Stimulated activated CD8-positive, alpha-beta memory T cell treated with anti-CD3 and anti-CD28 coated beads, Interleukin-12 subunit alpha, Interleukin-12 subunit beta, amount 100 ng/mL, for 24 hours (primary cell): ENCODE data around the gene EDIL3.
"Not testable (repeated sequence)": the region's sequence is repeated elsewhere in the genome, so short reads cannot be mapped to it uniquely, and the experiment has no call there.

Source experiments
- DNase-seq: peaks from one replicate; pipeline ENCODE4 v3.0.0-alpha.2; 2020; ENCODE audit errors: extremely low read depth

Gene EDIL3

DNA sequence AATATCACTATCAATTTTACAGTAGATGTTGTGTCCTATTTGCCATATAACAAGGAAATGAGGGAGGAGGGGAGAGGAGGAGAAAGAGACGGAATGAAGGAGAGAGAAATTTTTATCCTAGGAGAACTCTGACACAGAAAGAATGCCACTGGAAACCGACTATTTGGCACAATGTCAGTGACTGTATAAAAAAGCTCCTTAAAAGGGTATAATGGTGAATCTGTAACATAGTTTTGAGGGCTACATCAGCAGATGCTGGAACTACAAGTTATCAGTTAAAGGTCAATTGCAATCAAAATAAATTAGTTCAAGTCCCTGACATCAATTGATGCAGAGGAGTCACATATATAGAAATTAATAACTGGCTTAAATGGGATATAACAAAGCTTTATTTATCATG is 5.7 kb downstream of the EDIL3 start:
- DNase-seq = no peak

DNA sequence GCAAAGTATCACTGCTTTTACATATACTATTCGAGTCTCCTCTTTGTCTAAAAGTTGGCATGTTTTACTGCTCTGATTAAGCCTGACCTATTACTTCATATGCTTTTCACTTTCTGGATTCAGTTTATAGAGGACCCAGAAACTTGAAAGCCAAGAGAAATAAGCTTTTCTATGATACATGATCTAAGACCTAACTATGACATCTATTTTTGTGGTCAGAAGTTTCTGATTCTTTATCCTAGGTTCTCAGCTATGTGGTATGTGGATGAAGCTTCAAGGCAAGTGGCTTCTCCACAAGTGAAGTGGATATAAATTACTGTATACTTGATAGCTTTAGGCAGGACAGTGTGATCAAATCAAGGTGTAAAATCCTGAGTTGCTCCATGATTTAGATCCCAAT is 6.3 kb downstream of the EDIL3 start:
- no peak for DNase-seq

DNA sequence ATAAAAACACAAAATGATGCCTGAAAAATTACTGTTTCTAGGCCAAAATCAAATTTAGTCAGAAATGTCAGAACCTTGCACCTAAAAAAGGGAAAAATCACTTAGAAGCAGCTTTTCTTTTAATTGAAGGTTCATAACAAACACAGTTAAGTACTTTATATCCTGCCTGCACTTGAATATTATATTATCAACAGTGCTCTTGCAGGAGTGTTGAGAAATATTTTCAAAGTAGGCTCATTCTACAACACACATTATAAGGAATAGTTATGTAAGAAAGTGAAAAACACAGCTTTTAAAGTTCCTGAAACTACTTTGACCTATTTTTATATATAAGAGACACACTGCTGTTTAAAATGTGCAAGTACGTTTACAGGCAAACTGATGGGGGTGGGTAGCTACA is 8.3 kb downstream of the EDIL3 start:
- no peak for DNase-seq

DNA sequence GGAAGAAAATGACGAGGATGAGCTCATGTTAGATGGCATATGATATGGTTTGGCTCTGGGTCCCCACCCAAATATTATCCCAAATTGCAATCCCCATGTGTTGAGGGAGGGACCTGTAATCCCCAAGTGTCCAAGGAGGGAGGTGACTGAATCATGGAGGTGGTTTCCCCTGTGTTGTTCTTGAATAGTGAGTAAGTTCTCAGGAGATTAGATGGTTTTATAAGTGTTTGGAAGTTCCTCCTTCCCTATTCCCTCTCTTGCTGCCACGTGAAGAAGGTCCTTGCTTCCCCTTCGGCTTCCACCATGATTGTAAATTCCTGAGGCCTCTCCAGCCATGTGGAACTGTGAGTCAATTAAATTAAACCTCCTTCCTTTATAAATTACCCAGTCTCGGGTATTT is 10.1 kb downstream of the EDIL3 start:
- no peak for DNase-seq

DNA sequence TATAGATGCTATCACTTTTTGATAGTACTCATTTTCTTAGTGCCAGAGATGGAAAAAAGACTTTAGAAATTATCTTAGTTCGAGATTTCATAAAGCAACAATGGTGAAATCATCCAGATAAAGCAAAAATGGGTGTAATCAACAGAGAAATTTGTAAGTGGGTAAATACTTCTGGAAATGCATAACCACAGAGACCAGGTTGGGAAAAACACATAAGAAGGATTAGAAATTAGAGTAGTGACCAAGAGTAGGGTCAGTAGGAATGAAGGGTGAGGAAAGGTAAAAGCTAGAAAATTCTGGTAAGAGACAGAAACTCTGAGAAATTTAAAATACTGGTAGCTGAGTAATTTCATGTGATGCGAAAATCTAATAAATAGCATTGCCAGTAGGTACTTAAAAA is 11.2 kb downstream of the EDIL3 start:
- DNase-seq = no peak

DNA sequence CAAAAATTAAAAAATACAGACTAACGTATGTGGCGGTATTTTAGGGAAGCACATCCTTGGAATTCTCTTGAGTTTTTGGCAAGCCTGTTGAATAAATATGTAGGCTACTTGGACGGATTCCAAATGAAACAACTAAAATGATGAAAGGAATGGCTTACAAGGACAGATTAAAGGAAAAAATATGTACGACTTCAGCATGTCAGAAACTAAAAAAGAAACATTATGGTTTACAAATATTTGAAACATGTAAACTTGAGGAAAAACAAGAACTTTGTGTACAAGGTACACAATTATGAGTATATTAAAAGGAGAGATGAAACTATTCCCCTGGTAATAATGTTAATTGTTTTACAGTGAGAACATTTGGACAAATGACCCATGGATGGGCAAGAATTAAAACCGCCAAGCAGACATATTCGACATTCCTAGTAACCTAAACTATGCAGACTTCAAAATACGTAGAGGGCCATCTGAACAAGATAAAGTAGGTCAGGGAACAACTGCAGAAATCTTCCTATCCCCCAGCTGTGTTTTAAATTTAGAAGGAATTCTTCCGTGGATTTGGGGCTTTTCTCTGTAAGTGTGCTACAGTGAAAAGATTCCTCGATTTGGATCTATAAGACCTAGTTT is 12.5 kb downstream of the EDIL3 start:
- no peak for DNase-seq

DNA sequence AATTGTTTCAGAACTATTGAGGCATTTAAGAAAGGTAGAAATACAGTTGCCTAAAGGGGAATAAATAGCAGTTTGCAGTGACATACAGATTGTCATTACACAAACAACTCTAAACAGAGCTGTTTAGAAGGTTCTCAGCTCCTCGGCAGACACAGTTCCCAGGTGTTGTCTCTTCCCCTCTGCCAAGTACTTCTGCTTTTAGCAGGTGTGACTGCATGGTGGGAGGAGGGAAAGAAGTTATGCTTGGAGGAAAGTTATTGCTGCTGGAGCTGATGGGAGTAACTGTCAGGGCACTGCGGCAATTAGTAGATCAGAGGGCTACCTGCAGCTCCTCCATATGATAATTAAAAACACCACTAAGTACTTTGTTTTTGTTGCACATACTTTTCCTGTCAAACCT is 14.5 kb downstream of the EDIL3 start:
- no peak for DNase-seq

DNA sequence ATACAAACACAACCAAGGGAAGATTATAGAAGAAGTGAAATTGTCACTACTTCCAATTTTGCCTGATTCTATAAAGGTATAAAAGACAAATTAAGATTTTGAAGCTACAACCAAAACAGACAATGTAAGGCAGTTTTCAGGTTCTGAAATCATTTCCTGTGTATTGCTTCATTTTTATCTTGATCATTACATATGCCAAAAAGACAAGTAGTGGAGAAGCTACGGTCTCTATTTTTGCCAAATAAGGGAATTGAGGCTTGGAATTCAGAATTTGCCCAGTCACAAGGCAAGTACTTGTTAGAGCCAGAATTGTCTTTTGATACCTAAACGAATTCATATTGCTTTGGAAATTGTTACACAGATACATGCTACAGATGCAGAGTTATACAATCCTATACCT is 20.6 kb downstream of the EDIL3 start:
- no peak for DNase-seq

DNA sequence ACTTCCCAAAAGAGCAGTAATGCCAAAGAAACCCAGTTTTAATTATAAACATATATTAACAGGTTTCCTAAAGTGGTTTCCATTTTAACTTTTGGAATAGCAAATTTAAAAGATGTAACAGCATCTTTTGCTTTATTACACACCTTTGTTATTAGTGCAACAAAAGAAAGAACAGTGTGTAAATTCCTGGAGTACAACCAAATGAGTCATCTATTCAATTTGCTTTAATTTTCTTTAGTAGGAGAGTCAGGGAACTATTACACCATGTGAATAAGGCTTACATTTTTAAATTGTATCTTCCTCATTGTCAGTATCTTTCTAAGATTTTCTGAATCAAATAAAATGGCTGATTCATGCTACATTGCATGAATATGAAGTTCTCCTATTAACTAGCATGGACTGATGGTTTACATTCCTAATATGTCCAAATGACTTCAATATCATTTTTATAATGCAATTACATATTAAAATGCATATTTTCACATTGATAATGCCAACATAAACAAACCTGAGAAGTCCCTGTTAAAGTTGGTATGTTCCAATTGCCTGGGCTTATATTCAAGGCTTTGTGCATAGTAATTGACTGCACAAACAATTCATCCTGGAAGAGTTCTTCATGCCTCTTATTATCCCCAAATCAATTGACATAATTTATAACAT is 22.5 kb downstream of the EDIL3 start:
- DNase-seq = no peak

DNA sequence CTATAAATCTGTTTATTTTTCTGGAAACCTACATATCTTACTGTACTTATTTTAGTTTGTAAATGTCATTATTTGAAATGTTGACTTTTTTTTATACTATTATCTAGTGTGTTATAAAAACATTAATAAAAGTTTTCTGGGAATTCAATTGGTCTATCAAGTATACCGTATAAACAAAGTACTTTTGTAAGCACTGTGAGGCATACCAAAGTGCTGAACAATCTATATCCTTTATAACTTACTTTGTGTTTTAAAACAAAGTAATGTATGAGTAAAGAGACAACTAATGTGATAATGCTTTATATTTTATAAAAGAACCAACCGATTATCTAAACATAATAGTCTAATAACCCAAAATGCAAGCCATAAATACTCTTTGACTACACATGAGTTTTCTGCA is 23.1 kb downstream of the EDIL3 start:
- DNase-seq = no peak

DNA sequence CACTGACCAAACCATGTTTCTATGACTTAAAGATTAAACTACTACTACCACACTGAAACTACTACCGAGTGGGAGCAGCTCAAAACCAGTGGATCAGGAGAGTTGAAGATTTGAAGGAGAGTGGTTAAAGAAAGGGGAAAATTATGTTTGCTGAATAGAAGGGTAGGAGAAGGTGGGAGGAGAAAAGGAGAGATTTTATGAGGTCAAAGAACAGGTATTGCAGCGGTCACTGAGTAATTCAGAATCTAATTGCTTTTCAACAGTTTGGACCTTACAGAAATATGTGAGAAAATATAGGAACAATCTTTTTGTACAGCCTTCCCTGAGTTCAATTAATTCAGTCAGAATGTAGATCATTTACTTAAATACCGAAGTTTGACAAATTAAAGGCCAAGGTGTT is 24.6 kb downstream of the EDIL3 start:
- DNase-seq = no peak

DNA sequence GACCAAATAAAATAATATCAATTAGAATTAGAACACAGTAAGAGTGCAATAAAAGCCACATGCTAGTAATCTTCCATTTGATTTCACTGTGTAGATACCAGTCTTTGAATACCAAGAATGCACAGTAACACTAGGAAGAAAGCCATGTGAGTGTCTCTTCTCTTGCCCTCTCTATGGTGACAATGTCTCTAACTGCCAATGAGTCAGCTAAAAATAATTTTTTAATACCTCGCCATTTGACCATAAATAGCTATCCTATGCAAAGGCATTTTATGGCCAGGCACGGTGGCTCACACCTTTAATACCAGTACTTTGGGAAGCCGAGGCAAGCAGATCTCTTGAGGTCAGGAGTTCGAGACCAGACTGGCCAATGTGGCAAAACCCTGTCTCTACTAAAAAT is 30.6 kb downstream of the EDIL3 start:
- no peak for DNase-seq

DNA sequence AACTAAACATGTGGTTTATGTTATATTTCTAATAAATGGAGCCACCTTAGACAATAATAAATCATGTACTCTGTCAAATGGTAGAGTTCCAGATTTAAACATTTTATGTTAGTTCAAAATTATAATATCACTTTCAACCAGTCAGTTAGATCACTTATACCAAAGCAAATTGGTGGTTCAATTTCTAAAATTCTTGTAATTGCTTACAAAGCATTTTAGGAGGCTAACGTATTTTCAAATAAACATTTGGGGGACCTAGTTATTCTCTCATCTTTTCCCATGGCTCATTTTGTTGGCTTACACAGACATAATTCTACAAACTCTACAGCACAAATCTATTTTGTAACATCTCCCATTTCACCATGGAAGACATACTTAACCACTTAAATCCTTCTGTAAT is 39.9 kb downstream of the EDIL3 start:
- no peak for DNase-seq

DNA sequence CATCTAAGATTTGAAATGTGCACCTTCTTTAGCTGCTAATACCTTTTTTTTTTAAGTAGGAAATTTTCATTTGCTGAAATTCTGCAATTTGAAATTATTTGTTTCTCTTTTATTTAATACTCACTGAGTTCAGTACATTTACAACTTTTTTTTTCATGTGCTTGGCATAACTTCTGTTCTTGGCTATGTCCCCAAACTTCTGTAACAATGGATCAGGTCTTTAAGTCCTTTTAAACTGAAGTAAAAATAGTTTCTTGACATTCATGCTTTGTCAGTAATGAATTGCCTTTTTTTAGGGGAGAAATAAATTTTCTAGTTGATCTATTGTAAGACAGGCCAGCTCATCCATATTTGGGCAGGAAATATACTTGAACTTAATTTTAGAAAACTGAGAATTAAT is 41.5 kb downstream of the EDIL3 start:
- no peak for DNase-seq

DNA sequence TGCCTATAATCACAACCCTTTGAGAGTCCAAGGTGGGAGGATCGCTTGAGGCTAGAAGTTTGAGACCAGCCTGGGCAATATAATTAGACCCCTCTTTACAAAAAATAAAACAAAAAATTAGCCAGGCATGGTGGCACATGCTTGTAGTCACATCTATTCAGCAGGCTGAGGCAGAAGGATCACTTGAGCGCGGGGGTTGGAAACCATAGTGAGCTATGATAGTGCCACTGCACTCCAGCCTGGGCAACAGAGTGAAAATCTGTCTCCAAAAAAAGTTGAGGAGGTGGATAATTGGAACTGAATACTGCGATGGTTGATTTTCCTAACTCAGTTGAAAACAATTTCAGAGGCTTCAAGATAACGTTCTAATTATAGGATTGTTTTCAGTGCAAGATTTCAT is 52.6 kb downstream of the EDIL3 start:
- no peak for DNase-seq

DNA sequence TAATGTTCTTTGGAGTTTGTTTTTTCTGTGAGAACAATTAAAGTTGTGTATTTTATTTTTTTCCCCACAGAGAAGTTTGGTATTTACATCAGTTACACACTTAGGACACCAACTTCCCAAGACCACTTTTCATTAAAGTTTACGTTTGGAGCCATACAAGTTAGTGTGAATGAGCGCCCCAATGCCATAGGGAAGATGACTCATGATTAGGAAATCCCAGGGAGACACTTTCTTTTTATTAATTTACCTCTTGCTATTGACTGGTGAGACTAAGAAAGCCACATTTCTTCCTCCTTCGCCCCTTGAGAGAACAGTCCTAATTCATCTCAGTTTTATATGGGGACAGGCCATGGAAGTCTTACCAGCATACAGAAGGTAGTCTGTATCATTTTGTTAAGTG is 57.1 kb downstream of the EDIL3 start:
- no peak for DNase-seq

DNA sequence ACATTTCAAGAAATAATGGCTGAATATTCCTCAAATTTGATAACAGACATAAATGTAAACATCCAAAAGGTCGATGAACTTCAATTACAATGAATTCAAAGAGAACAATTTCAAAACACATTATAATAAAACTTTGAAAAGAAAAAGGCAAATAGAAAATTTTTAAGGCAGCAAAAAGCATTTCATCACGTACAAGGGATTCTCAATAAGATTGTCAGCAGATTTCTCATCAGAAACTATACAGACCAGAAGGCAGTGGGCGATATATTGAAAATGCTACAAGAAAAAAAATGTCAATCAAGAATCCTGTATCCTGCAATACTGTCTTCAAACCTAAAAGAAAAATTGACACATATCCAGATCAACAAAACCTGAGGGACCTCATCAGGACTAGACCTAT is 62.0 kb downstream of the EDIL3 start:
- DNase-seq = no peak

DNA sequence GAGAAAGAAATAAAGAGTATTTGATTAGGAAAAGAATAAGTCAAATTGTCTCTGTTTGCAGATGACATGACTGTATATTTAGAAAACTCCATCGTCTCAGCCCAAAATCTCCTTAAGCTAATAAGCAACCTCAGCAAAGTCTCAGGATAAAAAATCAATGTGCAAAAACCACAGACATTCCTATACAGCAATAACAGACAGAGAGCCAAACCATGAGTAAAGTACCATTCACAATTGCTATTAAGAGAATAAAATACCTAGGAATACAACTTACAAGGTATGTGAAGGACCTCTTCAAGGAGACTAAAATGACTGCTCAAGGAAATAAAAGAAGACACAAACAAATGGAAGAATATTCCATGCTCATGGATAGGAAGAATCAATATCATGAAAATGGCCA is 66.9 kb downstream of the EDIL3 start:
- DNase-seq = not testable (repeated sequence)

DNA sequence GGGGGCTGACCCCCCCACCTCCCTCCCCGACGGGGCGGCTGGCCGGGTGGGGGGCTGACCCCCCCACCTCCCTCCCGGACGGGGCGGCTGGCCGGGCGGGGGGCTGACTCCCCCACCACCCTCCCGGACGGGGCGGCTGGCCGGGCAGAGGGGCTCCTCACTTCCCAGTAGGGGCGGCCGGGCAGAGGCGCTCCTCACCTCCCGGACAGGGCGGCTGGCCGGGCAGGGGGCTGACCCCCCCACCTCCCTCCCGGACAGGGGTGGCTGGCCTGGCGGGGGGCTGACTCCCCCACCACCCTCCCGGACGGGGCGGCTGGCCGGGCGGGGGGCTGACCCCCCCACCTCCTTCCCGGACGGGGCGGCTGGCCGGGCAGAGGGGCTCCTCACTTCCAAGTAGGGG is 72.4 kb downstream of the EDIL3 start:
- not testable (repeated sequence) for DNase-seq

DNA sequence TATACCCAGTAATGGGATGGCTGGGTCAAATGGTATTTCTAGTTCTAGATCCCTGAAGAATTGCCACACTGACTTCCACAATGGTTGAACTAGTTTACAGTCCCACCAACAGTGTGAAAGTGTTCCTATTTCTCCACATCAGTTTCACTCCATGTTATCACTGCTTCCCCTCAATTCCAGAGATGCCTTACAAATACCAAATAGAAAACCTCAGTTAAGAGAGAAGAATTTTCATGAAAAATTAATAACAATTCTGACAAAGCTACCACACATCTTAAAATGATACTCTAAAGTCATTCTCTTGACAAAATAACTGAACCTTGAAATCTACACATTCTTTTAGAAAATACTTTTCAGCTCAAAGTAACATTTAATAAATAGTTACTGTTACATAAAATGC is 74.8 kb downstream of the EDIL3 start:
- not testable (repeated sequence) for DNase-seq

DNA sequence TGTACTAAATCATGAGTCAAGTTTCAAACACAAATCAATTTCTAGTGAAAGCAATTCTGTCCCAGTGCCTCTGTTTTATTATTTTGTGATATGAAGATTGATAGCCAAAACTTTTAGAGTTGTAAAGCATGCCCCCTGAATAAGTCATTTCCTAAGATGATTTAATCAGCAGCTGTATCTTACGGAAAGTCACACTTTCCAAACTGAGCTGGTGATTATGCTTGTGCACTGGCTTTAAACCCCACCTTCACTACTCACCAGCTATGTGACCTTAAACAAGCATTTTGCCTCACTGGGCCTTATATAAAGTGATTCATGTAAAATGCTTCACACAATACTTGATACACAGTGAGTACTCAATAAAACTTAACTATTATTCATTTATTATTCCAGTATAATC is 78.1 kb downstream of the EDIL3 start:
- DNase-seq = no peak

DNA sequence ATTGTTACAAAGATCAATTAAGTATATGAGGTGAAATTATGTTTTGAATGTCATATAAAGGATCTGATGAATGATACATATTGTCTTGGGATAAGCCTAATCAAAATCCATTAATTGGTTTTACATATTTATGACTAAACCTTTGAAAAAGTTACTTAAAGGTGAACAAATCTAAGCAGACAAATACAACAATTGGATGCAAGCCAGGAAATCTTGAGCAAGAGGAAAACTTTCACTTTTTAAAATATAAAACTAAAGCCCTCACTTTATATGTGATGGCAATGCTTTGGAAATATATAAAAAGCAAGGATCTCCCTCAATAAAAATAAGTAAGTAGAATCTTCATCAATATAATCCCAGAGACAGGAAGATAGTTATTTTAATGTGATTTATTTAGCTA is 80.1 kb downstream of the EDIL3 start:
- no peak for DNase-seq

DNA sequence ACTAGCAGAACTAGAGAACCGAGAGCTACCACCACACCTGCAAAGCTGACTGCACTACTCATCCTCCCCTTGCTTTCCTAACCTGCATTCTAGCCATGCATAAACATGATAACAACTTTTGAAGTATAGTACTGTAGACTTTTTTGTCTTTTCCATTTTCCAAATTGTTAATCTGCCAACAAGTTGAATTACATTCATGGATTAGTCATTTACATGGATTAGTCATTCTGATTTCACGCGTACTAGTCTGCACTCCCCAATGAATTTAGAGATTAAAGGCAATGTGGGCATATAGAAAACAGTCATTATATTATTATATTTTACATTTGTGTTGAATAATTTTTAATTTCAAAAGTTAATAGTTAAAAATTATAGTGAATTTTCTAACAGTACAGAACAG is 81.4 kb downstream of the EDIL3 start:
- DNase-seq = no peak

DNA sequence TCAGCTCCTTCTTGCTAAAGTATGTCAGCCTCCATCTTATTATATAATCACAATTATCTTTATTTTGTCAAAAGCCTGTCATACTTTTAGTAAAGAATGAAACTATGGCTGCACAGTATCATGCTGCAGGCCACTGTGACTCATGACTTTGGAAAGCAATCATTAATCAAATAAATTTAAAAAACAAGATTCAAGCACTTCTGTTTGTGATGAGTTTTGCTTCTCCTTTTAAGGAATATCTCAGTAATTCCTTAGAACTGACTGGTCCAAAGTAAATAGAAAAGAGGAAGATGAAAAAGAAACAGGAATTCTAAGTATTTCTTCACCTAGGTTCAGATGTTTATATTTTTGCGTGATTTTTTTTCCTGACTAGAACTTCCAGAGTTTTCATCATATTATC is 83.1 kb downstream of the EDIL3 start:
- no peak for DNase-seq
